Measurements from ENCODE around the gene PTPRN2.
"Not testable (repeated sequence)": the region's sequence is repeated elsewhere in the genome, so short reads cannot be mapped to it uniquely, and the experiment has no call there.

The PTPRN2 gene

DNA sequence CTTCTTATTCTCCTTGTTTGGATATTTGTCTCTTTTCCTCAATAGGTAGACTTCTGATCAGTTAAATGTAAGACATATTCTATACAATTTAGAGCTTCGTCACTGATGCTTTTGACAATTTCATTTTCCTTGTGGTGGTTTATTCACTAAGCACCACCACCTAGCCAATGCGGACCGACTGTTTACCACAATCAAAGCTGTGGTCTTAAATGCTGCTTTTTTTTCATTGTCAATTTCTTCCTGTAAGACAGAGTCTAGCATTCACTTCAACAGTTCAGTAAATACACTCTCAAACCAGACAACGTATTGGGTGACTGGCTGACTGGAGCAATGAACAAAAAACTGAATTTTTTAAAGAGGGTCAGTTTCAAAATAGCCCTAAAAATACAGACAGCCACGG lies 1011.8 kb downstream of the PTPRN2 start:
- no peak for DNase-seq (ENCODE audit: low spot score)

DNA sequence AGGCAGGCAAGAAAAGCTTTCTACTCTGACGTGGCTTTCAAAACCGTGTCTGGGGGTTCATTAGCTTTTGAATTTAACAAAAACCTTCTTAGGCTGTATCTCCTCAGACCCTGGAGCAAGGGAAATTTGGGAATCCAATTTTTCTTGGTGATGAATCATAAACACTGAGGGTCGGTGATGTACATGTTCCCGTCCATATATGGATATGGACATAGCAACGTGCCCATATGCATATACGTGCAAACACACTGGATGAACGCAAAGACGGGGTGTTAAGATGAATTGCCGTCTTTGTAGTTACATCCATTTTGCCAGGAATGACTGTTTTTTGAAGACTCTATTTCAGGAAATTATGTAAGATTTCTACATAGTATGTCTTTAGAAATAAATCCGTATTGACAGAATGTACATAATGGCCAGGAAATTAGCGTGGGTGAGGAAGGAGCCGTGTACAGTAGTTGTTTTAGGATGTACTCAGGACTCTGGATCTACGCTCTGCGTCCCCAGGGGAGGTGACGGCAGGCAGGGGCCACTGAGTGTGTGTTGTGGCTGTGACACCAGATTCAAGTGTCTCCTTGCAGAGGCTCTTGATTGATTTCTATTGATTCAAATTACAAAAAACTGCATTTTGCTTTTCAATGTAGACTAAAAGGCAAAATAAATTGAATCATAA lies 1012.6 kb downstream of the PTPRN2 start:
- DNase-seq (ENCODE audit: low spot score) = no peak

DNA sequence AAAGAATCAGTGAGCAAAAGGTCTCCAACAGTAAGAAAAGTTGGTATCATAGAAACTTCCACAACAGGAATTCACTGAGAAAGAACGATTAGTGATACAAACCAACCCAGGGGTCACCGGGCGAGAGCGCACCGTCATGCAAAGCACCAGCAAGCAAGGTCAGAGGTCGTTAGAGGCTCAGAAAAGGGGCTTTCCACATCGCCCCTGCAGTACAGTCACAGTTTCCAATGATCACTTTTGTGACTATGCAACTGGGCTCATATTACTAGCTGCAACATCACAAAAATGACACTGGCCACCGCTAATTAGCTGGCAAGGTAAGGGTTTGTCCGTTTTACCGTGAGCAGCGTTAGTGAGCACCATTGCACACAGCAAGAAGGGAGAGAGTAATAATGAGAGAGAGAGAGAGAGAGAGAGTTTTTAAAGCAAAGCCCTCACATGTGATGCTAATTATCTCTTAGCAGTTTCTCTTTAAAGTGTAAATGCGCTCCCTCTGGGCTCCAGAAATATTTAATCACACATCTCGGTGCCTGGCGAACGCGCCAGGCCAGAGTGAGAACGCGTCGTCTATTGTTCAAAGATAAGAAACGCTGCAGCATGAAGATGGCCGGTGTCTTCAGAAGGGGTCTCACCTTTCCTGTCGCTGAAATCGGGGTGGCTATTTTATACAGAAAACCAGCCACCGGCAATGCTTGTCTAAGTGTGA lies 1013.4 kb downstream of the PTPRN2 start:
- no peak for DNase-seq (ENCODE audit: low spot score)

DNA sequence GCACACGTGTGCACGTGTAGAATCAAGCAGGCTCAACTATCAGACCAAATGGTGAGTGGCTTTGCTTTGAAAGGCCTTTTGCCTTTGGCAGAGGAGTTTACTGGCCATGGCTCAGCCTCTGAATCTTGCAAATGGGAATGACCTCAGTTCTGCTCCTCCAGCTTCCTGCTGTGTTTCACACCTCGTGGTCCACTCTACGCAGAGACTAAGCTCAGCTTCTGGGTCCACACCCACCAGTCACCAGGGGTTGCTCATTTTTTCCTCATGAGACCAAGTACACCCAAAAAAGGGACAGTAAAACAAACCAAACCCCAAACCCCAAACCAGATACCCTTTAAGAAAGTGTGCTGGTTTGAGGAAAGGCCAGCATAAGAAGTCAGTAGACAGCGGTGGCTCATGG lies 1014.4 kb downstream of the PTPRN2 start:
- DNase-seq (ENCODE audit: low spot score) = no peak

DNA sequence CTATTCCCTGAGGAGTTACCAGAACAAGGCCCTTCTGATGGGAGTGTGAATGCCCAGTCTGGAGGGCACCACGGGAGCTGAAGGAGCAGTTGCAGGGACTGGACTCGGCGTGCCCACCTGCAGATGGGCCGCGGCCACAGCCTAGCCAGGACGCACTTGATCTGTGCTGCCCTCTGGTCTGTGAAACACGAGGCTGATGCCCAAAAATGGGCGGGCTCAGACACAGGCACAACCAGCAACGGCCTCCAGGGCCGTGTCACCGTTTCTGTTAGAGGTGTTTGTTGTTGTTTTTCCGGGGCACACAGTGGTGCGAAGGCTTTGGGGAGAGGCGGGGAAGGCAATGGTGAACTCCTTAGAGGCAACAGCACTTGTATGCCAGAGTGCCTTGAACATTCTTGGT lies 1015.0 kb downstream of the PTPRN2 start:
- DNase-seq (ENCODE audit: low spot score) = no peak

DNA sequence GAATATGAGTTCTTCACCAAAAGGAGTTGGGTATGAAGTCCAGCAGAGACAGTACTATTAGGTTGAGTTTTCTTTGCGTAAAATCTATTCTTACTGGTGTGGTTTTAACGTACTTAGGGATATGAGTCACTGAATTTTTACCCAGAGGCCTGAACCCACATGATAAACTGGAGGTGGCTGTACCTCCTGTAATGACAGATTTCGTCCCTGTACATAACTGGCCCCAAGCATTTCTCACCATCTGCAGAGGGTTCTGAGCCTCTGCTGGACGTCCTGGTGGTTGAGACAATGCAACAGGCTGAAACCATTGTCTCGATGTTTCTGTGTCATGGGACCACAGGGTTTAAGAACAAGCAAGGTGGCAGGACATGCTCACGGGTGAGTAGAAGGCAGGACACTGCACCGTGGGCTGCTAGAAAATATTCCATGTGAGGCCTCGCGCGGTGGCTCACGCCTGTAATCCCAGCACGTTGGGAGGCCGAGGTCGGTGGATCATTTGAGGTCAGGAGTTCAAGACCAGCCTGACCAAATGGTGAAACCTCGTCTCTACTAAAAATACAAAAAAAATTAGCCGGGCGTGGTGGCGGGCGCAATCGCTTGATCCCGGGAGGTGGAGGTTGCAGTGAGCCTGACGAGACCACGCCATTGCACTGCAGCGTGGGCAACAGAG lies 1017.0 kb downstream of the PTPRN2 start:
- DNase-seq (ENCODE audit: low spot score) = no peak

DNA sequence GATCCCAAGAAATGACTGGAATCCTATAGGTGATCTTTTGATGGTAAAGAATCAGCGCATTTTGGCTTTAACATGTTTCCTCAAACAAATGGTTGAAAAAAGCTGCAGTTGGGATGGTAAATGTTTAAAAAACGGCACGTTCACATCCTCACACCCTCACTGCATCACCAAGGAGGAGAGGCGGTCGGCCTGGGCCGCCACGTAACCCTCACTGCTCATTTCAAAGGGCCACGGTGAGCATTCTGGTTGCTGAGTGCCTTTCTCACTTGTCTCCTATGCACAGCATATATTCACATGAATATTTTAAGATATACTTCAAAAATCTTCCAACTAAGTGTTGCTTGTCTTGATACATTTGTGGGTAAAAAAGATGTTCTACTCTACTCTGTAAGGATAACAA lies 1017.7 kb downstream of the PTPRN2 start:
- DNase-seq (ENCODE audit: low spot score) = no peak

DNA sequence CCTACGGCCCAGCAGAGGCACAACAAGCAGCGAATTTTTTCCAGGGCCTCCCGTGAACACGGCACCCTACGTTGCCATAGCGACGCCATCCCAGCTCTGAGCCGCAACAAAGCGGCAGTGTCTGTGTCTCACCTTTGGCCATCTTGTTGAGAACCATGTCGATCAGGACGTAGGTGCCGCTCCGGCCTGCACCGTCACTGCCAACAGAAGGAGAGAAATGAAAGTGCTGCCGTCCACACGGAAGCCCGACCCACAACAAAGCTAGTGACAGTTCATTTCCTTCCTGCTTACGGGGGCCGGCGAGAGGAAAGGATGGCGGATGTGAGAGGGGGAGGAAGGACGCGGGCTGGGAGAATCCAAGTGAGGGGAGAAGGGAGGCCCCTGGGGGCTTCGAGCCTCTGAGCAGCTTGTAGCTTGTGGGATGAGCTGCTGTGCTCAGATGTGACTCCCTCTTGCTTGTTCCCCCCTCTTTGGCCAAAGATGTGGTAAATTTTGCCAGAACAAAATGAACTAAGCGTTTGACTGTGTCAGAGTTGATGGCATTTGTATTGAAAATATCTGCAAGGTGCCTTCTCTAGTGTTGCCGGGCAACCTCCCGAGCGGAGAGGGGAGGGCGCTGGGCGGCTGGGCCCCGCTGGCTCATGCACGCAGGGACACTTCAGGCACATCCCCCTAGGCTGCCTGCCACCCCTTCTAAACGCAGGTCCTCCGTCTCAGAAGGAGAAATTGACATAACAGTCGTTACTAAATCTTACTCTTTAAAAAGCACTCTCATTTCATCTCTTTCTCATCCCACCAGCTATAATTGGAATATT lies 1018.6 kb downstream of the PTPRN2 start:
- peak; percentile 51 for DNase-seq (ENCODE audit: low spot score)

DNA sequence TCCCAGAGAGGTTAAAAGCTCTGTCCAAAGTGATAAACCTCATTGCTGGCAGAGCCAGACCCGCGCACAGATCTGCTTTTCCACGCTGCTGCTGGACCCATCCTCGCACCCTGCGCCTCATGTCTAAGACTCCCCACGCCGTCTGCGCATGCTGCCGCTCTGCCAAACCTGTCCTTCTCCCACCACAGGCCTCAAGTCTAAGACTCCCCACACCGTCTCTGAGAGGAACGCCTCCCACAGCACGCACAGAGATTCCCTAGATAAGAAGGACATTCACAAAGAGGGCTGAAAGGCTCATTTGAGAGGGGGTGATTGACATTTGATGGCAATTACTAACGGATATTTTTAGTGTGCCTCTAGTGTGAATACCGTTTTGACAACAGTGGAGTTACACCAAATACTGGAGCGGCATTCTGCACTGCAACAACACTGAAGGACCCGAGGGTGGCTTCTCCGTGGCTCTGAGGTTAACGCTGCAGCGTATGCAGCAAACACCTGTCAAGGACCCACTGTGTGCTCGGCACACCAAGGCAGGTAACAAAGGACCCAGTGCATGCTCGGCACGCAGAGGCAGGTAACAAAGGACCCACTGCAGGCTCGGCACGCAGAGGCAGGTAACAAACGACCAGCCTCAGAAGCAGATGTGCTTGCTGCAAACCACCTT lies 1019.4 kb downstream of the PTPRN2 start:
- DNase-seq (ENCODE audit: low spot score) = no peak

DNA sequence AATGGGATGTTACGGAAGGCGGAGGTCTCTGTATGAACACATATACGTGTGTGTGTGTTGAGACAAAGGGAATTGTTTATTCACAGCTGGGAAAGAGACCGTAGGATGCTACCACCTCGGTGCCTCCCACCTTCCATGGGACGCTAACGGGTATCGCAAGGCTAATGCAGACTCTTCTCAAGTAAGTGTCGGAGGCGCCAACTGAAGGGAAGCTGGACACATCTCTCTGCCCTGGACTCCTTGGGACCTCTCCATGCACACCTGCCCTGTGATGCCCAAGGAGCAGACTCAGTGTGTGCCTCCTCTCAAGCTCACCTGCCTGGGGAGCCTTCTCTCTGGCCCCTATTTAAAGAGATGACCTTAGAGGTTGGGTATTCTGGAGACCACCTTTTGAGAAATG lies 1020.0 kb downstream of the PTPRN2 start:
- no peak for DNase-seq (ENCODE audit: low spot score)

DNA sequence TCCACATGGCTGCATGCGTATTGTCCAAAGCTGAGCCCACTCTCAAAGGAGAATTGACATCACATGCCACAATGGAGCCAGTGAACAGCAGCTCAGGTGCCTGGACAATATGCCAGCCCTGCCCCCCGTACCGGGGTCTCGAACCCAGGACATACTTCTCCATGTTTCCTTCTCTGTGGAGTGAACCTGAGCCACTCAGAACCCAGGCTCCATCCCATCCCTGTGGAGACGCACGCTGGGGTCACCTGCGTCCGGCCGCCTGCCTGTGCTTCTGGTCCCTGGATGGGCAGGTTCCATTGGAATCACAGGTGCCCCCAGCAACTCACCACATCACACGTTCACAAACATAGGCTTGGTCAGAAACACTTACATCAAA lies 1021.0 kb downstream of the PTPRN2 start:
- no peak for DNase-seq (ENCODE audit: low spot score)

DNA sequence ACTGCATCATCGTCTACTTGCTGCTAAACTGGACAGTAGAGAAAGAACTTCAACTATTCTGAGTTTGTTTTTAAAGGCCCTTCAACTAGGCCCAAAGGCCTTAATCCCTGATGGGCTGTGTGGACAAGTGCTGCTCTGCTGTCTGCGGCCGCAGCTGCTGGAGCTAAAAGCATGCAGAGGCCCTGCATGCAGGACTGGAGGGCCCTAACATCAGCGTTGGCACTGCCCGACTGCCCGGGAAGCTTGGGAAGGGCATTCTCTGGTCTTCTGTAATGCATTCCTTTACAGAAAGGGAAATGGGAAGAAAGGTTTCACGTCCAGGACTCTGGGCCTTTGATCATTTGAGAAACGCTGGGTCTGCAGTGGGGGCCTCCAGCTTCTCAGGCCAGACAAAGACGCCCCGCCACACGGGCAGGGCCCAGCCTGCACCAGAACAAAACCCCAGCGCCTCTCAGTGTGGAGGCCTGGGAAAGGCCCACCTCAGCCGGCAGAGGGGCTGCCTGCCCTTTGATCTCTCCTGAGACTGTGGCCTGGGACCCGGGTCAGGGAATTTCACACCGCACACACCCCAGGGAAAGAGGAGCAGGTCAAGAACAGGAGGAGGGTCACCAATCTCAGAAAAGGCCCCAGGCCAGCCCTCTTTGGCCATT lies 1021.5 kb downstream of the PTPRN2 start:
- DNase-seq (ENCODE audit: low spot score) = no peak

DNA sequence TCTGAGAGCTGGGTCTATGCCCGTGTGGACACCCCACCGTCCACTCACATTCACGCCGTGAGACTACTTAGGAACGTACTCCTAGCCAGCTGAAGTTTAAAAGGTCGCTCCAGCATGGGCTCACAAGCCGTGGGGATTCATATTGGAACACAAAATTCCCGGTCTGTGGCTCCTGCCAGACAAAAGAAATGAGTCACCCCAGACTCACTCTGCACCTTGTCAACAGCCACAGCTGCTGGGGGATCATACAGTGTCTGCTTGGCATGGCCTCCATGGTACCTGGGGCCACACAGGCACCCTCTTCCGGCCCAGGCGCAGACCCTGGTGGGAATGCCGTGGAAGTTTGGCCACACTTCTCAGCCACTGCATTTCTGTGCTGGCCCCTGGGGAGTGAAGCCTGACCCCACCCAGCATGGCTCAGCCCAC lies 1022.4 kb downstream of the PTPRN2 start:
- no peak for DNase-seq (ENCODE audit: low spot score)

DNA sequence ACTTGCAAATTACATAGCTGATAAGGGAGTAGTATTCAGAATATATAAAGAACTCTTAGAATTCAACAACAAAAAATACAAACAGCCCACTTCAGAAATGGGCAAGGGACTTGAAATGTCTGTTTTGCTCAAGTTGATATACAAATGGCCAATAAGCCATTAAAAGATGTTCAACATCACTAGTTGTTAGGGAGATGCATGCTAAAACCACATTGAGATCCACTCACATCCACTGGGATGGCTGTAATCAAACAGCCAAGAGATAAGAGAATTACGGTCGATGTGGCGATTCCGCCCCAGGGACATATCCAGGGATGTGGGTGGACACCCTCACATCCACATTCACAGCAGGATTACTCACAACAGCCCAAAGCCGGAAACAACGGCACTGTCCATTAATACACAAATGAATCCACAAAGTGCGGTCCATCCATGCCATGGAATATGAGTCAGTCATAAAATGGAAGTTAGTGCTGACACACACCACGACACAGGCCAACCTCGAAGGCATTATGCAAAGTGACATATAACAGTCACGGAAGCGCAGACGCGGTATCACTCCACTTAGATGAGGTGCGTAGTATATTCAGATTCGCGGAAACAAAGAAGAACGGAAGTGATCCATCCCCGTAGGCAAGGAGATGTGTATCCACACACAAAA lies 1023.0 kb downstream of the PTPRN2 start:
- no peak for DNase-seq (ENCODE audit: low spot score)

DNA sequence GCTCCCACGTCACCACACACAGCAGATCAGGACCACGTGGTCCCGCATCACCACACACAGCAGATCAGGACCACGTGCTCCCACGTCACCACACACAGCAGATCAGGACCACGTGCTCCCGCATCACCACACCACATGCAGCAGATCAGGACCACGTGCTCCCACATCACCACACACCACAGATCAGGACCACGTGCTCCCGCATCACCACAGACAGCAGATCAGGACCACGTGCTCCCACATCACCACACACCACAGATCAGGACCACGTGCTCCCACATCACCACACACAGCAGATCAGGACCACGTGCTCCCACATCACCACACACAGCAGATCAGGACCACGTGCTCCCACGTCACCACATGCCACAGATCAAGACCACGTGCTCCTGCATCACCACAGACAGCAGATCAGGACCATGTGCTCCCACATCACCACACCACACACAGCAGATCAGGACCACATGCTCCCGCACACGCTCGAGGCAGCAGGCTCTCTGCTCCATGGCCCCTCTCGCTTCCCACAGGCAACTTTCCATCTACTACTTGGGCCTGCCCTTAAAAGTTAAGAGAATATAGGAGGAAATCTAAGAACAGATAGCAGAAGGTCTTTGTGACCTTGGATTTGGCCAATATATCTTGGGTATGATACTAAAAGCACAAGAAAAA lies 1024.0 kb downstream of the PTPRN2 start:
- not testable (repeated sequence) for DNase-seq (ENCODE audit: low spot score)

DNA sequence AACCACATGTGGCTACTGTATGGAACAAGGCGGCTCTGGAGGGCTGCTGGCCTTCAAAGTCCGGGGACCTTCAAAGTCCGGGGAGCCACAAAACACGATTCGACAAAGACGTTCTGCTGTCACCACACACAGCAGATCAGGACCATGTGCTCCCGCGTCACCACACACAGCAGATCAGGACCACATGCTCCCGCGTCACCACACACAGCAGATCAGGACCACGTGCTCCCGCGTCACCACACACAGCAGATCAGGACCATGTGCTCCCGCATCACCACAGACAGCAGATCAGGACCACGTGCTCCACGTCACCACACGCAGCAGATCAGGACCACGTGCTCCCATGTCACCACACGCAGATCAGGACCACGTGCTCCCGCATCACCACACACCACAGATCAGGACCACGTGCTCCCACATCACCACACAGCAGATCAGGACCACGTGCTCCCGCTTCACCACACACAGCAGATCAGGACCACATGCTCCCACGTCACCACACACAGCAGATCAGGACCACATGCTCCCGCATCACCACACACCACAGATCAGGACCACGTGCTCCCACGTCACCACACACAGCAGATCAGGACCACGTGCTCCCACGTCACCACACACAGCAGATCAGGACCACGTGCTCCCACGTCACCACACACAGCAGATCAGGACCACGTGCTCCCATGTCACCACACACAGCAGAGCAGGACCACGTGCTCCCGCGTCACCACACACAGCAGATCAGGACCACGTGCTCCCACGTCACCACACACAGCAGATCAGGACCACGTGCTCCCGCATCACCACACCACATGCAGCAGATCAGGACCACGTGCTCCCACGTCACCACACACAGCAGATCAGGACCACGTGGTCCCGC lies 1024.9 kb downstream of the PTPRN2 start:
- DNase-seq (ENCODE audit: low spot score) = not testable (repeated sequence)

DNA sequence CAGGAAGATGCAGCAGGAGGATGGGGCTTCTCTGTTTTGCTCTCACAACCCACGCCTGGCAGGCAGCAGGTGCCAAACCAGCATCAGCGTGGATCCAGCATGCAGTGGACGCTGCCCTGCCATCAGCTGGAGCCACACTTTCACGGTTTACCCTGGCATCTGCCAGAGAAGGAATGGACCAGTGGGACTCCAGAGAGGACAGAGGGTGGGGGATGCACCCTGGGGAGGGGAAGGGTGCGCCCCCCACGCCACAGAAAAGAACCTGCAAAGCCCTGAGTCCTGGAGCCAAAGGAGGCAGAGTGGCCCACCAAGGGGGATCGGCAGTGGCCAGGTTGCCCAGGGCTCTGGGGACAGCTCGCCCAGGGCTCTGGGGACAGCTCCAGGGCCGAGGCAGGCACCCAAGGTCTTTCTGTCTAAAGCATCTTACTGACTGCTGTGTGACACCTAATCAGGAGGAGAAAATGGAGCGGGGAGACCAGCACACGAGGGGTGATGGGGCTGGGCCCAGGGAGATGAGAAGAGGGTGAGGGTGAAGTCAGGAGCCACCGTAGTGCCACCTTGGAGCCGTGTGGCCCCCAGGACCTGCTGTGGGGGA lies 1025.7 kb downstream of the PTPRN2 start:
- DNase-seq (ENCODE audit: low spot score) = no peak

DNA sequence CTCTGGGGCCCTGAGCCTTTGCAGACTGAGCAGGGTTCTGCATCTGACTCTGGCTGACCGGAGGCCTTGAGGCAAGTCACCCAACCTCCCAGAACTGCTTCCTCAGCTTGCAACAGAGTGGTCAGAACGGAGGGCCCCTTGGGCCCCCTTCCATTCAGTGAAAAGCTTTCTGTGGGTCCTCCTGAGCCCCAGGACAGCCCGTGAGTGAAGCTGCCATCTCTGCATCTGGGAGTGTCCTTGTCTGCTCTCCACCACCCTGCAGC lies 1026.2 kb downstream of the PTPRN2 start:
- no peak for DNase-seq (ENCODE audit: low spot score)
